Lower leg skin (tissue), 4 donors: ENCODE measurements around the gene MAP3K15. TPM values are rescaled to one million over a fixed set of nuclear protein-coding genes. Genes with fewer than 3 reads are reported as not detected.

Experiments used
- DNase-seq, 2 donors: peaks; one replicate each; pipeline ENCODE4 v3.0.0-alpha.2; 2019; ENCODE audit warnings: low spot score in 2 of 2
- H3K4me3 ChIP-seq: fragments of 200-600 bp; sonication (generic); 2 replicates; pipeline ENCODE4 v1.5.1; 2017; ENCODE audit warnings: mild to moderate bottlenecking, low read depth; ENCODE audit not compliant: poor library complexity, severe bottlenecking
- CTCF ChIP-seq, 3 donors: fragments of 450-650 bp; IDR thresholded peaks; one replicate each; pipeline ENCODE4 v1.5.1; 2016; ENCODE audit warnings: antibody characterized with exemption in 3 of 3, mild to moderate bottlenecking in 3 of 3, moderate library complexity in 2 of 3
- POLR2A ChIP-seq, 2 donors: fragments of 450-650 bp; IDR thresholded peaks; one replicate each; pipeline ENCODE4 v1.6.1; 2016 to 2017; ENCODE audit warnings: antibody characterized with exemption in 2 of 2, mild to moderate bottlenecking in 1 of 2, moderate library complexity in 1 of 2
- WGBS, 2 donors: methylation state at CpG; one replicate each; pipeline ENCODE4 v1.1.5; 2018; 5-methylcytosine and 5-hydroxymethylcytosine counted together
- intact Hi-C: fragments of 100-400 bp; cut with DNase I; formaldehyde crosslinking; loops from one replicate; pipeline ENCODE4 v1.15.0; 2023; ENCODE audit warnings: low total_unique reads
- total RNA-seq, 4 donors: library from RNA; depleted of rRNA; stranded (reverse); fragments of >200 nt; gene quantifications; one replicate each; pipeline ENCODE4 v1.1.0, GENCODE V29; 2016

The MAP3K15 gene
- total RNA-seq, 4 donors from 2014 or later, result 0.11 to 0.15 TPM; not detected in 2

- peak; percentile 24 to 86 for DNase-seq
- intact Hi-C loops, result no loop called here
- TF ChIP-seq POLR2A (IDR thresholded peaks at IDR 0.05) (no peak), CTCF (IDR thresholded peaks at IDR 0.05) (no peak)
- no peak overlapping the region for H3K4me3 ChIP-seq
- 2 to 17% methylated on average over 9 of the region's 9 CpGs for WGBS, 2 donors
Measured at GRCh38 chrX:19372170-19372546, 143.2 kb downstream of the MAP3K15 start.

GRCh38 chrX:19370061-19370460, 145.2 kb downstream of the MAP3K15 start:
- 74 to 78% methylated on average over 5 of the region's 5 CpGs for WGBS, 2 donors
- TF ChIP-seq POLR2A (IDR thresholded peaks at IDR 0.05) (no peak), CTCF (IDR thresholded peaks at IDR 0.05) (no peak)
- intact Hi-C loops, result no loop called here

GRCh38 chrX:19368576-19368975, 146.7 kb downstream of the MAP3K15 start:
- no peak for DNase-seq
- H3K4me3 ChIP-seq, result no peak overlapping the region
- TF ChIP-seq POLR2A (IDR thresholded peaks at IDR 0.05) (no peak), CTCF (IDR thresholded peaks at IDR 0.05) (no peak)
- 90 to 91% methylated on average over 6 of the region's 6 CpGs for WGBS, 2 donors
- intact Hi-C loops, result no loop called here

More at GRCh38 chrX:19370061-19370460, 145.2 kb downstream of the MAP3K15 start:
- DNase-seq, result peak in 1 of 2 donors; percentile 21
- H3K4me3 ChIP-seq, result no peak overlapping the region

GRCh38 chrX:19361701-19362100, 153.6 kb downstream of the MAP3K15 start:
- TF ChIP-seq CTCF (IDR thresholded peaks at IDR 0.05) (no peak), POLR2A (IDR thresholded peaks at IDR 0.05) (no peak)
- no peak for DNase-seq
- no peak overlapping the region for H3K4me3 ChIP-seq
- WGBS, 2 donors, result 76 to 77% methylated on average over 4 of the region's 4 CpGs
- intact Hi-C loops, result no loop called here

- no peak overlapping the region for H3K4me3 ChIP-seq
- WGBS, 2 donors, result 76 to 85% methylated on average over 6 of the region's 6 CpGs
Measured at GRCh38 chrX:19360903-19361302, 154.4 kb downstream of the MAP3K15 start.

More at GRCh38 chrX:19360903-19361302, 154.4 kb downstream of the MAP3K15 start:
- intact Hi-C loops, result no loop called here
- TF ChIP-seq CTCF (IDR thresholded peaks at IDR 0.05) (no peak), POLR2A (IDR thresholded peaks at IDR 0.05) (no peak)
- DNase-seq, result peak in 1 of 2 donors; percentile 8
